CD1c-positive myeloid dendritic cell (primary cell): ENCODE measurements around the gene ANO8.

Source experiments
- DNase-seq: peaks from one replicate; pipeline ENCODE4 v3.0.0-alpha.2; 2016; ENCODE audit errors: extremely low spot score

Gene ANO8

GRCh38 chr19:17347877-17348276, 13.2 kb upstream of the ANO8 start:
- DNase-seq = no peak

GRCh38 chr19:17347361-17347760, 12.7 kb upstream of the ANO8 start:
- no peak for DNase-seq

GRCh38 chr19:17346109-17346671, 11.5 kb upstream of the ANO8 start:
- DNase-seq = peak; percentile 82

- no peak for DNase-seq
Measured at GRCh38 chr19:17341845-17342244, 7.2 kb upstream of the ANO8 start.

- no peak for DNase-seq
Measured at GRCh38 chr19:17341386-17341785, 6.7 kb upstream of the ANO8 start.

DNA sequence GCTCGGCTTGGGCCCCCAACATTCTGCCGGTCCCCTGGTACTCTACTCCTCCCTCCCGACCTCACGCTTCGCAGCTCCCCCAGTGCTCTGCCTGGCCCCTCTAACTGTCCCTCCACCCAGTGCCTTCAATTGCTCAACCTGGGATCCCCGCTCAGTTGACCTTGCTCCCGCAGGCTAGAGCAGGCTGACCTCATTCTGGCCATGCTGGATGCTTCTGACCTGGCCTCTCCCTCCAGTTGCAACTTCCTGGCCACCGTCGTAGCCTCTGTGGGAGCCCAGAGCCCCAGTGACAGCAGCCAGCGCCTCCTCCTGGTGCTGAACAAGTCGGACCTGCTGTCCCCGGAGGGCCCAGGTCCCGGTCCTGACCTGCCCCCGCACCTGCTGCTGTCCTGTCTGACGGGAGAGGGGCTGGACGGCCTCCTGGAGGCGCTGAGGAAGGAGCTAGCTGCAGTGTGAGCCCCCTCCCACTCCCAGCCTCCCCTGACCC, 6.3 kb upstream of the ANO8 start:
- no peak for DNase-seq

DNA sequence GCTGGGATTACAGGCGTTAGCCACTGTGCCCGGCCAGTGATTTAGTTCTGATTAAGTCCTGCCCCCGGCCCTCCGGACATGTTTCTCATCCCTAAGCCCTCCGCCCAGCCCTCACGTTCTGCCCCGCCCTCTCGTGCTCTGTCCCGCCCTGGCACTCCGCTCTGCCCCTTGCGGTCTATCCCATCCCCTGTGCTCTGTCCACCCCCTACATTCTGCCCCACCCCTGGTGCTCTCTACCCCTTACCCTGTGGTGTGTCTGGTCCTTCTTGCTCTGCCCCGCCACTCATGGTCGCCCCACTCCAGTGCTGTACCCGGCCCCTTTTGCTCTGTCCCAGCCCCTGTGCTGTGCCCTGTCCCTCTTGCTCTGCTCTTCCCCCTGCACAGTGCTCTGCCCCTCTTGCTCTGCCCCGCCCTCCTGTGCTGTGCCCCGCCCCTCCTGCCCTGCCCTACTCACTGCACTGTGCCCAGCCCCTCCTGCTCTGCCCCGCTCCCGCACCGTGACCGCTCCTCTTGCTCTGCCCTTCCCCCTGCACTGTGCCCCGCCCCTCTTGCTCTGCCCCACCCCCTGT, 5.7 kb upstream of the ANO8 start:
- DNase-seq = no peak

DNA sequence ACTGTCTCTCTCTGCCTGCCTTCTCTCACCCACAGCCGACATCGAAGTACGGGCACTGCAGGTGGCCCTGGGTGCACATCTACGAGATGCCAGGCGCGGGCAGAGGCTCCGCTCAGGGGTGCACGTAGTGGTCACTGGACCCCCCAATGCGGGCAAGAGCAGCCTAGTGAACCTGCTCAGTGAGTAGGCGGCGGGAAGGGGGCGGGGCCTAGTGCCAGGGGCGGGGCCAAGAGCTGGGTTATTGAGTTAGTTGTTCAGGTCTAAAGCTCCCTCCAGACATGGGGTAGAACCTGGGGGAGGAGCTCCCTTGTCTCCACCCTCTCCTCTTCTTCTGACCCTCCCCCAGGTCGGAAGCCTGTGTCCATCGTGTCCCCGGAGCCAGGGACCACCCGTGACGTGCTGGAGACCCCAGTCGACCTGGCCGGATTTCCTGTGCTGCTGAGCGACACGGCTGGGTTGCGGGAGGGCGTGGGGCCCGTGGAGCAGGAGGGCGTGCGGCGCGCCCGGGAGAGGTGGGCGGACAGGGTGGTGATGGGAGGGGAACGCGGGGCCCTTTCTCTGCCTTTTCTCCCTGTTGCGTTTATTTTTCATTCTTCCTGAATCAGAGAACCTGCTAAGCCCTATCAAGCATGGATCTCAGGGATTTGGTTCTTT, 4.6 kb upstream of the ANO8 start:
- no peak for DNase-seq

GRCh38 chr19:17338433-17339078, 3.9 kb upstream of the ANO8 start:
- DNase-seq = no peak

DNA sequence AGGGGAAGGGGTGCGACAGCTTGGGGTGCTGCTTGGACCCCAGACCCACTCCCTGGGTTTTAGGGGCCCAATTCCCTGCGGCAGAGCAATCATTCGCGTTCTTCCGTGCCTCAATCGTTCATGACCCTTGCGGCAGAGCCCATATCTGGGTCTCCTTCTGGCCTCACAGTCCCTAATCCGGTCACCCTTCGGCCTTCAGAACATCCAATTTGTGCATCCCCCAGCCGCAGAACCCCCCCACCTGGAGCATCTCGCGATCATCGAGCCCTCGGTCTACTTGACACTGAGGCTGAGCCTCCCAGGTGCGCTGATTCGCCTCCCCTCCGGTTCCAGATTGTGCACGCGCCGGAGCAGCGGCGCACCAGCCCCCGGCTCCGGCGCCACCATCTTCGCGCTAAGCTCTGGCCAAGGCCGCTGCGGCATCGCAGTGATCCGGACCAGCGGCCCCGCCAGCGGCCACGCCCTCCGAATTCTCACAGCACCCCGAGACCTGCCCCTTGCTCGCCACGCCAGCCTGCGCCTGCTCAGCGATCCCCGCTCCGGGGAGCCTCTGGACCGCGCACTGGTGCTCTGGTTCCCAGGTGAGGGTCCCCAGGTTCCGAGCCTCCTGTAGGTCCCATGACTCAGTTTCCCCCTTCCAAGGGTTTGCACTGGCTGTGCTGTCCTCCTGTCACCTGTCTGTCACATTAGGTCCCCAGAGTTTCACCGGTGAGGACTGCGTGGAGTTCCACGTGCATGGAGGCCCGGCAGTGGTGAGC, 3.2 kb upstream of the ANO8 start:
- peak; percentile 22 for DNase-seq

DNA sequence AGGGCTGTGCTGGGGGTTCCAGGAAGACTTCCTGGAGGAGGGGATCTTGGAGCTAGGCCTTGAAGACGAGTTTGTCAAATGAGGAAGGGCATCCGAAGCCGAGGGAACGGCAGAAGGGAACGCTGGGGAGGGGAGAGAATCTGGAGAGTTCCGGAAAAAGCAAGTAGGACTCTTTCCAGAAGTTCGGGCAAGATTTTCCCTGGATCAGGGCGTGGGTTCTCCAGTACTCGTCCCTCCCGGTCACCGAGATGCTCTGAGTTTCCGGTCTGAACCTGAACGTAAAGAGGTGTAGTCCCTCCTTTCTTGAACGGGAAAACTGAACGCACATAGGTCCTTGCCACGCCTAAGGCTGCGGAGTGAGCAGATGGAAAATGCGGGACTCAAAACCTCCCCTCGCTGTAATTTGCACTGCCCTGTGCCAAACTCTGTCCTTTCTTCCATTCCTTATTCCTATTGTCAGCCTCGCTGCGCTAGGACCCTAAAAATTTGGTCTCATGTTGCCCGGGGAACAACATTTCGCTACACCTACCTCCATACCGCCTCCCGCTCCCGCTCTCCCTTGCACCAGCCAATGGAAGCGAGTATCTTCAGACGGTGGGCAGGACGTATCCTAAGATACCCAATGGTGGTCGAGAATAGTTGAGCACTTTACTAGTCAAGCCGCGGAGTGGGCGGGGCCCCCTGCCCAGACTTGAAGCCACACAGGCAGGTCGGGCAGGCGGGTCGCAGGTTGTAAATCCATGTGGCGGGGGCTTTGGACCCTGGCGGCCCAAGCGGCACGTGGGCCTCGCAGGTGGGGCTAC, 2.4 kb upstream of the ANO8 start, which contains the start of gene GTPBP3:
TSS of gene GTPBP3 (plus strand) at position 682 of the 803 bp plus-strand sequence. CDS start at position 741, 59 bp downstream.
- DNase-seq = peak; percentile 98

DNA sequence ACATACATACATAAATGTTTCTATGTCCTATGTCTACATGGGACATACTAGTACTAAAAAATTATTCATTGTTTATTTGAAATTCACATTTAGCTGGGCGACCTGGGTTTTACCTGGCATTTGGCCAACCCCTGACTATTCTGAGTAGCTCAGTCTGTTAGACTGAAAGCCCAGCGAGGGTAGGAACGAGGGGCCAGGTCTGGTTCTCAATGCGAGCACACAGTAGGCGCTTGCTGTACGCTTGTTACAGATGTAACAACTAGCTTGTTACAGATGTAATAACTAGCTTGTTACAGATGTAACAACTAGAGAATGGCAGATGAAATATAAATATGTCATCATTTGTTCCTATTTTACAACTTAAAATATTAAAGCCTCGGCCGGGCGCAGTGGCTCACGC, 920 bp upstream of the ANO8 start:
- no peak for DNase-seq

DNA sequence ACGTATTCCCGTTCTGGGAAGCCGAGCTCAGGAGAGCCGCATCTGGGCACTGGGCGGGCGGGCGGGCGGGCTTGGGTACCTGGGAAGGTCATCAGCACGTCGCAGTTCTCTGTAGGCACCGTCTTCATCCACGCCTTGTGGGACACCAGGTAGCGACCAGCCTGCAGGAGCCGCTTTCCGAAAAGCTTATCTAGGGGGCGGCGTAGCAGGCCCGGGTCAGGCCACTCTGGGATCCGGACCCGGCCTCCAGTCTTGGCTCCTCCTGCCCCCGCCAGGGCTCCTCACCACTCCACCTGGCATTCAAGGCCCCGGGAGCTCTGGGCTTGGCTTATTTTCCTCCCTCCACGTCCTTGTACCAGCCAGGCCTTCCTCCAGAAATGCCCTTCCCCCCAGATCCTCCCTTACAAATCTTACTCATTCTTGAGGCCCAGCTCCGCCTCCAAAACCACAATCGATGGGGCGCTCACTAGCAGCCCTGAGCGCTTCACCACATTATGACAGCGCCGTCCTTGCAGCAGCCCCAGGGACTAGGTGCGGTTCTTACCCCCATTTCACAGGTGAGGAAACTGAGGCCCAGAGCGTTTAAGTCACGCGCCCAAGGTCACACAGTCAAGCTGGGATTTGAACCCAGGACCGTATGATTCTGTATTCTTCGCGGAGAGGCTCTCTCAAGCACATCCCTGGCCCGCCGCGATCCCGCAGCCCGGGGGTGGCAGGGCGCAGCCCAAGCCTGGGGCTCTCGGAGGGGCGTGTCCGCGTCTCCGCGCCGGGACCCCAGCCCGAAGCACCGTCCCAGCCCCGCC, 843 bp downstream of the ANO8 start:
- peak; percentile 76 for DNase-seq

- peak; percentile 65 for DNase-seq
Measured at GRCh38 chr19:17332677-17333581, 1.7 kb downstream of the ANO8 start.

DNA sequence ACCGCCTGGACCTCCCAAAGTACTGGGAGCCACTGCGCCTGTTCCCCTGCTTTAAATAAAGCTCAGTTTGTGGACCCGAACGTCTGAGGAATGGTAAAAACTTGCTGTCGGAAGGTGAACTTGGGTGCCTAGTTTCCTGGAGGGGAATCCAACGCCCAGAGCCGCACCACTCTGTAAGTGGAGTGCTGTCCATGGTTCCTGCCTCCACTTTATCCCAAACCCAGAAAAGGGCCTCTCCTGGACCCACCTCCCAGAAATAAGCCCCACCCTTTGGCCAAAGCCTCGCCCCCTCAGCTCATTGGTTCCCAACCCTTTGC, 2.3 kb downstream of the ANO8 start:
- no peak for DNase-seq

DNA sequence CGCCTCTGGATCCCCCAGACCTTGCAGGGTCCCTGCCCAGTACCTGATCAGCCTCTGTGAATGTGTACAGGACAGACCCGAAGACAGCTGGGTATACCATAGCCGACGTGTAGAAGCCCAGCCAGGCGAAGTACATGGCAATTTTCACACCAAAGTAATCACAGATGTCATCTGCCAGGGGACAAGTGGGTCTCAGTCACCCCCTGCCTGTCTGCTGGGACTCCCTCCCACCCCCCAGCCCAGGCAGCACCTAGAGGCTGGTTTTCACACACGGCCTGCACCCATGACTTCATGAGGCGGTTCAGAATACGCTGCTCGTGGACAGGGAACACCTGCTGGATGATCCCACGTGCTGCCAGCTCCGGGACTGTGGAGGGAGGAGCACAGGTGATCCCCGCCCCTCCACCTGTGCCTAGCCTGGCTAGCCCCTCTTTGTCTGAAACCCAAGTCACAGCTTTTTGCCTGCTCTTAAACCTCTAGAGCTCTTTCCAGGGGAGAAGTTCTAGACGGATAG, 3.6 kb downstream of the ANO8 start:
- DNase-seq = no peak

- no peak for DNase-seq
Measured at GRCh38 chr19:17330262-17331044, 4.2 kb downstream of the ANO8 start.
